BE2C (cell line): ENCODE results near the gene UBALD2.

Experiments used
- DNase-seq: peaks from one replicate; pipeline ENCODE4 v3.0.0-alpha.2; 2020
- H3K27me3 ChIP-seq: fragments of 250-450 bp; sonication (Bioruptor Pico); 2 replicates; pipeline ENCODE4 v1.5.1; 2020; ENCODE audit warnings: mild to moderate bottlenecking
- H3K36me3 ChIP-seq: fragments of 250-450 bp; sonication (Bioruptor Pico); 2 replicates; pipeline ENCODE4 v1.5.1; 2020; ENCODE audit warnings: mild to moderate bottlenecking
- H3K4me1 ChIP-seq: fragments of 250-450 bp; sonication (Bioruptor Pico); 2 replicates; pipeline ENCODE4 v1.5.1; 2020
- H3K4me3 ChIP-seq: 2 replicates; pipeline ENCODE4 v1.5.1; 2011; ENCODE audit warnings: low read depth, low read length
- H3K9me3 ChIP-seq: fragments of 250-450 bp; sonication (Bioruptor Pico); 2 replicates; pipeline ENCODE4 v1.5.1; 2020
- TF ChIP-seq, protein P1 (sequence below): IDR thresholded peaks from 2 replicates; pipeline ENCODE4 v1.5.1; 2012; ENCODE audit warnings: mild to moderate bottlenecking, low read depth, low read length

The UBALD2 gene

DNA sequence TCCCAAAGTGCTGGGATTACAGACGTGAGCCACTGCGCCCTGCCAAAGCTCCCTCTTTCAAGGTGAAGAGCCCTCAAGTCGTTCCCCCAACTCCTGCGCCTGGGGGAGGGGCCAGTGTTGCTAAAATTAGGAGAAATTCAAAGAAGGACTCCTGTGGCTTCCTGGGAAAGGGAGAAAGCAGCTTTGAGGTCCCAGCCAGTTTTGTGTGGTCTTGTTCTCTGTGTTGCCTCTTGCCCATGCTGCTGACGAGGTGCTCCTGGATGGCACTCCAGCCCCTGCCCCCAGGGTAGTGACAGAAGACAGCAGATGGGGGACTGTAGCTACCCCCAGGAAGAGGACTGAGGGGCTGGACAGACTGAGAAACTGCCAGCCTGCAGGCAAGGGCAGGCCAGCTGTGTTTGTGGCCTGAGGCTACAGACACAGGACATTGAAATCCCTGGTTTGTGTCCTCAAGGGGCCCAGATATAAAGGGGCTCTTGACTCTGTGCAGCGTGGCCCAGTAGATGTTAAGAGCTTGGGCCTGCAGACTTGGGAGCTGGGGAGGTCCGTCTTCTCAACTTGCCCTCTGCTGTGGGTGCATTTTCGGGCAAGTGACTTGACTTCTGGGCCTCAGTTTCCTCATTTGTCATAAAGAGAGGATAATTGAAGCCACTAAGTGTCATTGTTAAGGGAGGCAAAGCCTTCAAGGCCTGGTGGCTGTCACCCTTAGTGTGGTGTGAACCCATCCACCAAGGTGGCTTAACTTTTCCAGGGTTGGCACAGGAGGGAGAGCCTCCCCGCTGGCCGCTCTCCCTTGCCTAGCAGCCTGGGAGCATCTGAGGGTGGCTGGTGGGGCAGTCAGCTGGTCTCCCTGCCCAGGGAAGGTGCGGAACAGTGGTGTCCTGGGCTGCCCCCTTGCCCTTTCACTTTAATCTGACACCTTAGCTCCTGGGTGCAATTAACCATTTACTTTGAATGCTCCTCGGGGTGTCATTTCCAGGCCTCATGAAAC lies 4.1 kb downstream of the UBALD2 start:
- no peak overlapping the region for H3K4me3 ChIP-seq
- no peaks in the 10 kb centered on the region; the same call in 1 of the 2 replicates for H3K36me3 ChIP-seq
- no peak for DNase-seq
- TF ChIP-seq, protein P1, sequence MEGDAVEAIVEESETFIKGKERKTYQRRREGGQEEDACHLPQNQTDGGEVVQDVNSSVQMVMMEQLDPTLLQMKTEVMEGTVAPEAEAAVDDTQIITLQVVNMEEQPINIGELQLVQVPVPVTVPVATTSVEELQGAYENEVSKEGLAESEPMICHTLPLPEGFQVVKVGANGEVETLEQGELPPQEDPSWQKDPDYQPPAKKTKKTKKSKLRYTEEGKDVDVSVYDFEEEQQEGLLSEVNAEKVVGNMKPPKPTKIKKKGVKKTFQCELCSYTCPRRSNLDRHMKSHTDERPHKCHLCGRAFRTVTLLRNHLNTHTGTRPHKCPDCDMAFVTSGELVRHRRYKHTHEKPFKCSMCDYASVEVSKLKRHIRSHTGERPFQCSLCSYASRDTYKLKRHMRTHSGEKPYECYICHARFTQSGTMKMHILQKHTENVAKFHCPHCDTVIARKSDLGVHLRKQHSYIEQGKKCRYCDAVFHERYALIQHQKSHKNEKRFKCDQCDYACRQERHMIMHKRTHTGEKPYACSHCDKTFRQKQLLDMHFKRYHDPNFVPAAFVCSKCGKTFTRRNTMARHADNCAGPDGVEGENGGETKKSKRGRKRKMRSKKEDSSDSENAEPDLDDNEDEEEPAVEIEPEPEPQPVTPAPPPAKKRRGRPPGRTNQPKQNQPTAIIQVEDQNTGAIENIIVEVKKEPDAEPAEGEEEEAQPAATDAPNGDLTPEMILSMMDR, result no peak
- H3K9me3 ChIP-seq, result no peaks in the 10 kb centered on the region
- H3K4me1 ChIP-seq, result peaks cover 2% of the 10 kb centered on the region; the same call in 1 of the 2 replicates
- no peaks in the 10 kb centered on the region for H3K27me3 ChIP-seq

DNA sequence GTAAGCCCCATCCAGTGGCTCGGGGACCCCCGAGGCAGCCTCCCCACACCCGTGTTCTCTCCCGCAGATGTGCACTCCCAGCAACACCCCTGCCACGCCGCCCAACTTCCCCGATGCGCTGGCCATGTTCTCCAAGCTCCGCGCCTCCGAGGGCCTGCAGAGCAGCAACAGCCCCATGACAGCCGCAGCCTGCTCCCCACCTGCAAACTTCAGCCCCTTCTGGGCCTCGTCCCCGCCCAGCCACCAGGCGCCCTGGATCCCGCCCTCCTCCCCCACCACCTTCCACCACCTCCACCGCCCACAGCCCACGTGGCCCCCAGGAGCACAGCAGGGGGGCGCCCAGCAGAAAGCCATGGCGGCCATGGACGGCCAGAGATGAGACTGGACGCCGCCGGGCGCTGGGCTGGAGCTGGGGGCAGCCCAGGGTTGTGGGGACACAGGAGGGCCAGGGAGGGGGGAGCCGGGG lies 5.0 kb downstream of the UBALD2 start:
- Histone ChIP-seq H3K36me3 (no peaks in the 10 kb centered on the region; the same call in 1 of the 2 replicates), H3K4me3 (no peak overlapping the region), H3K27me3 (no peaks in the 10 kb centered on the region)

DNA sequence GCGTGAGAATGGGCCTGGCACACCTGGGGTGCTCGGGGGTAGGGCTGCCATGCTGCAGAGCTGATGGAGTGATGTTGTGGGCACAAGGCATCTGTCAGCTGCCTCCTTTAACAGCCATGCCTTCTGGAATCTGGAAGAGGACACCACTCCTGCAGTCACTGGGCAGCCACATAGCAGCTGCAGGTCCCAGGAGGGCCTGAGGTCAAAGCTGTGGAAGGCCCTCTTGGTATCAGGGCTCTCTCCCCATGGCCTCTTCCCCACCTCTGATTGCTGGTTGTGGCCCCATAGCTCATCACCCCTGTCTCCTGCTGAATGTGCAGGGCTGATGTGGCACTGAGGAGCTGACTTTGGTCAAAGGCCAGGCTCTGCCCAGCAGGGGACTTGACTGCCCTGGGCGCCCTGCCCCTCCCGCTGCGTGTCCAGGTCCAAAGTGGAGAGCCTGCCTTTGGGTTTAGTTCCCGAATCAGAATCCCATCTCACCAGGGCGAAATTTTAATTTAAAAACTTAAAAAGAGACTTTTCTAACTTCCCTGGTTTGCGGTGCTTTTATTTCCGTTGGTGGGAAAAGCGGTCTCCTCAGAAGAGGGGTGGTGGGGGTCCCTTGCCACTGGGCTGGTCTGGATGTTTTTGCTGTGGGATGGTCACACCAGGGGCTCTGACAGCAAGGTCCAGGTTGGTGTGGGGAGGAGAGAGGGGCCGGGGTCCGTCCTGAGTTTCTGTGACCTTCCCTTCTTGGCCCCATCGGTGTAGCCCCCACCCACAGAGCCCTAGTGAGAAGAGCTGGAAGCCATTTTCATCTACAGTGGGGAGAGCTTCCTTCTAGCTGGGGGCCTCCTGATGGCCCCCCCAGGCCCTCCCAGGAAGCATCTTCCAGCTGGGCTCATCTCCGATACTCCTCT lies 5.9 kb downstream of the UBALD2 start:
- no peaks in the 10 kb centered on the region for H3K27me3 ChIP-seq
- H3K4me3 ChIP-seq, result no peak overlapping the region

More for the DNA sequence above, 5.0 kb downstream of the UBALD2 start:
- Histone ChIP-seq H3K4me1 (peaks cover 2% of the 10 kb centered on the region; the same call in 1 of the 2 replicates), H3K9me3 (no peaks in the 10 kb centered on the region)
- TF ChIP-seq, protein P1, result no peak
- DNase-seq, result no peak

DNA sequence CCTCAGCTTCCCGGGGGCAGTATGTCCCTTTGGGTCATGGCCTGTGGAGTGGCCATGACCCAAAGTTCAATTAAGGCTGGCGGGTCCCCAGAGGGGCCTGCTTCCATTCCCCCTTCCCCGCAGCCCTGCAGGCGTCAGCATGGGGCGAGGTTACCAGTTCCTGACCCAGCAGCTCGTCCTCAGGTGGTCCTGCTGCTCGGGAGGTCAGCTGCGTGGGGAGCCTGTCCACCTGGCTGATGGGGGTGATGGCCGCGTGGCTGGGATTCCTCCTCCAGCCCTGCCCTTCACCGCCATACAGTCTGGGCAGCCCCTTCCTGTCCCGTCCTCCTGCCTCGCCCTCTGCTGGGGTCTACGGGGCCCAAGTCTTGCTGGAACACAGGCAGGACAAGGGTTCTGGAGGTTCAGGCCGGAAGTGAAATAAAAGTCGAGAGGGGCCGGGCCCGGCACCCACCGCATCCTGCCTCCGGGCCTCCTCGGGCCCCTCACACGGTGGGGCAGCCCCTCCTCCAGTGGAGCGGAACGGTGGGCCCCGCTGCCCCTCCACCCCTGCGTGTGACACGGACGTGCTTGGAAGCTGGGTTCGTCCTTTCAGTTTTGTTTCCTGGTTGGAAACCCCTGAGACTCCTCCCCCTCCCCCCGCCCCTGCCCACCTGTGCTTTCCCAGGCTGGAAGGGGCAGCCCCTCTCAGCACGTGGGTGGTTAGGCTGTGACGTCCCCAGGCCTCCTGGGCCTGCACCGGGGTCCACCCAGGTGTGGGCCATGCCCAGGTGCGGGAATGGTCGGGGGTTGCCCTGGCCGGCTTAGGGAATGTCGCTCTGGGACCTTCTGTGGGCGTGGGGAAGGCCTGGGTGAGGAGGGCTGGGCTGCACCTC lies 6.8 kb downstream of the UBALD2 start:
- no peaks in the 10 kb centered on the region for H3K9me3 ChIP-seq
- H3K4me1 ChIP-seq, result peaks cover 2% of the 10 kb centered on the region; the same call in 1 of the 2 replicates
- H3K4me3 ChIP-seq, result no peak overlapping the region
- DNase-seq, result no peak
- H3K27me3 ChIP-seq, result no peaks in the 10 kb centered on the region
- no peaks in the 10 kb centered on the region; the same call in 1 of the 2 replicates for H3K36me3 ChIP-seq
- TF ChIP-seq, protein P1, result no peak

More for the DNA sequence above, 5.9 kb downstream of the UBALD2 start:
- TF ChIP-seq, protein P1, result no peak
- no peak for DNase-seq
- peaks cover 2% of the 10 kb centered on the region; the same call in 1 of the 2 replicates for H3K4me1 ChIP-seq
- no peaks in the 10 kb centered on the region for H3K9me3 ChIP-seq
- no peaks in the 10 kb centered on the region; the same call in 1 of the 2 replicates for H3K36me3 ChIP-seq

DNA sequence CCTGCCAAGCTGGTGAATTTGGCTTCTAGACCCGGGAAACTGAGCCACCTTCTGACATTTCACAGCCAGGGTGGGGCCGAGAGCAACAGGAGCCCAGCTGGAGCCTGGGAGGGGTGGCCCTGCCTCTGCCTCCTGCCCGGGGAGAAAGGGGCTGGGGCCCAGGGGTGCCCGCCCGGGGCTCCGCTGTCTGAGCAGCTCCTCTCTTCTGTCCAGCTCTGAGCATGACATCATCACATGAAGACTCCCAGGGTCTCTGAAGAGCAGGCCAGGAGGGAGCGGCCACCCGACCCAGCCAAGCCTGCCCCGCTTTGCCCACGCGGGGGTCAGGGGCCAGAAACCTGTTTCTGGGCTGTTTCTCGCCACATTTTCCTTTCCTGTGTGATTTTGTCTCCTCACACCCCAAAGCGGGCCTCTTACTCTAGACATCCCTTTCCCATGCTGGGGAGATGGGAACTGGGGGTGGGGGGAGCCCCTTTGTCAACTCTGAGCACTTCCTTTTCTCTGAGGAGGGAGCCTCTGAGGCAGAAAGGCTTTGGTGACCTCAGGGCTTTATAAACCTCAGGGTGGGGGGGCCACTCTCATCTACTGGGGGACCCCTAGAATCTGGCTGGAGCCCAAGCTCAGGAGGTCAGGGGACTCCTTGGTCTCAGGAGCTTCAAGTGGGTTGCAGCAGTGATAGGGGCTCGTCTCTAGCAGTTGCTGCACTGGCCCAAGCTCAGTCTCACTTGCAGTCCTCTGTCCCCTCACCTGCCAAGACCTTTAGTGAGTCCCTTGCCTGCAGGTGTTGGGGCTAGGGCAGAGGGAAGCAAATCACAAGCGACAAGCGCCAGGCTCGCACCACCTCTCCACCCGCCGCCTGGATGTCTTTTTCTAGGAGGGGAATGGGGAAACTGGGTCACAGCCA lies 7.6 kb downstream of the UBALD2 start:
- TF ChIP-seq, protein P1, result no peak
- Histone ChIP-seq H3K4me3 (no peak overlapping the region), H3K4me1 (0 out of 2 replicates have a peak, but pooled peaks cover 2% of the 10 kb centered on the region), H3K9me3 (no peaks in the 10 kb centered on the region), H3K36me3 (no peaks in the 10 kb centered on the region; the same call in 1 of the 2 replicates), H3K27me3 (no peaks in the 10 kb centered on the region)
- DNase-seq, result no peak
